Measurements from ENCODE around the gene EIF4G1.

DNA sequence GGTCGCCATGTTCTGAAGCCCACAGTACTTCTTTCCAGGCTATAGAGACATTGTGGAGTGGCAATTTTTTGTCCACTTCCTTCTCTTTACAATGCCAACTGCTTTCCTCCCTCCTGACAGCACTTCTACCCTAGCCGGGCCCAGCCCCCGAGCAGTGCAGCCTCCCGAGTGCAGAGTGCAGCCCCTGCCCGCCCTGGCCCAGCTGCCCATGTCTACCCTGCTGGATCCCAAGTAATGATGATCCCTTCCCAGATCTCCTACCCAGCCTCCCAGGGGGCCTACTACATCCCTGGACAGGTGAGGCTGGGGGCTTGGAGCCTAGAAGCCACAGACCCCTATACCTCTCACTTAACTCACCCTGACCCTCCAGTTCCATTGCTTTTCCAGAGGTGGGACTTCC, 2.8 kb downstream of the EIF4G1 start:
- TF ChIP-seq, protein P1, sequence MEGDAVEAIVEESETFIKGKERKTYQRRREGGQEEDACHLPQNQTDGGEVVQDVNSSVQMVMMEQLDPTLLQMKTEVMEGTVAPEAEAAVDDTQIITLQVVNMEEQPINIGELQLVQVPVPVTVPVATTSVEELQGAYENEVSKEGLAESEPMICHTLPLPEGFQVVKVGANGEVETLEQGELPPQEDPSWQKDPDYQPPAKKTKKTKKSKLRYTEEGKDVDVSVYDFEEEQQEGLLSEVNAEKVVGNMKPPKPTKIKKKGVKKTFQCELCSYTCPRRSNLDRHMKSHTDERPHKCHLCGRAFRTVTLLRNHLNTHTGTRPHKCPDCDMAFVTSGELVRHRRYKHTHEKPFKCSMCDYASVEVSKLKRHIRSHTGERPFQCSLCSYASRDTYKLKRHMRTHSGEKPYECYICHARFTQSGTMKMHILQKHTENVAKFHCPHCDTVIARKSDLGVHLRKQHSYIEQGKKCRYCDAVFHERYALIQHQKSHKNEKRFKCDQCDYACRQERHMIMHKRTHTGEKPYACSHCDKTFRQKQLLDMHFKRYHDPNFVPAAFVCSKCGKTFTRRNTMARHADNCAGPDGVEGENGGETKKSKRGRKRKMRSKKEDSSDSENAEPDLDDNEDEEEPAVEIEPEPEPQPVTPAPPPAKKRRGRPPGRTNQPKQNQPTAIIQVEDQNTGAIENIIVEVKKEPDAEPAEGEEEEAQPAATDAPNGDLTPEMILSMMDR (IDR thresholded peaks at IDR 0.05) = no peak
- no peak for TF ChIP-seq POLR2A (IDR thresholded peaks at IDR 0.05)

Data from uterus (tissue), 2 donors.